Measurements from ENCODE around the gene HNRNPC.

GRCh38 chr14:21206753-21207684 is 62.2 kb downstream of the HNRNPC start:
- TF ChIP-seq POLR2A (IDR thresholded peaks at IDR 0.05) (no peak), CTCF (IDR thresholded peaks at IDR 0.05) (no peak)

All from gastroesophageal sphincter (tissue), 3 donors.